Activated CD8-positive, alpha-beta T cell treated with anti-CD3 and anti-CD28 coated beads for 36 hours (primary cell): ENCODE measurements around the gene CHD9. TPM values are rescaled to one million over a fixed set of nuclear protein-coding genes. Genes with fewer than 3 reads are reported as not detected.

ENCODE experiments used
- ATAC-seq: fragments of 200-7000 bp; cut with Tn5 transposase; one replicate; pipeline ENCODE4 v1.10.0; 2021; ENCODE audit warnings: mild to moderate bottlenecking, moderate library complexity
- CTCF ChIA-PET: fragments of 350-600 bp; sonication (Branson Sonifier 250); formaldehyde crosslinking; loops from one replicate; lab custom pipeline; 2021; ENCODE audit warnings: antibody characterized with exemption; lab: Charles Lee
- POLR2A ChIA-PET: fragments of 350-600 bp; sonication (Branson Sonifier 250); formaldehyde crosslinking; loops from one replicate; lab custom pipeline; 2021; ENCODE audit warnings: antibody characterized with exemption; lab: Charles Lee
- DNase-seq: peaks from one replicate; pipeline ENCODE4 v3.0.0-alpha.2; 2020
- H3K27ac Mint-ChIP-seq: one replicate; pipeline ENCODE4 v1.8.0; 2021; ENCODE audit warnings: mild to moderate bottlenecking, mixed read lengths
- H3K27me3 Mint-ChIP-seq: one replicate; pipeline ENCODE4 v1.8.0; 2021; ENCODE audit warnings: mixed read lengths
- H3K36me3 Mint-ChIP-seq: one replicate; pipeline ENCODE4 v1.8.0; 2021; ENCODE audit warnings: low read depth, mixed read lengths
- H3K4me1 Mint-ChIP-seq: one replicate; pipeline ENCODE4 v1.8.0; 2021; ENCODE audit warnings: low read depth, mixed read lengths
- H3K4me3 Mint-ChIP-seq: one replicate; pipeline ENCODE4 v1.8.0; 2021; ENCODE audit warnings: mild to moderate bottlenecking, moderate library complexity, mixed read lengths
- H3K9me3 Mint-ChIP-seq: one replicate; pipeline ENCODE4 v1.8.0; 2021; ENCODE audit warnings: mixed read lengths
- intact Hi-C: fragments of 100-400 bp; cut with micrococcal nuclease; formaldehyde crosslinking; loops from one replicate; pipeline ENCODE4 v1.10.0; 2022
- total RNA-seq, 2 experiments: library from RNA; stranded (reverse); gene quantifications; one replicate each; pipeline ENCODE4 v1.2.3, GENCODE V29; 2021
- TF ChIP-seq, protein P1 (sequence below): fragments of 200-600 bp; IDR thresholded peaks from one replicate; pipeline ENCODE4 v1.8.0; 2022; ENCODE audit warnings: antibody characterized with exemption, mild to moderate bottlenecking

CHD9 gene
- total RNA-seq, 2 experiments from 2014 or later, result 13.8 to 16.3 TPM

DNA sequence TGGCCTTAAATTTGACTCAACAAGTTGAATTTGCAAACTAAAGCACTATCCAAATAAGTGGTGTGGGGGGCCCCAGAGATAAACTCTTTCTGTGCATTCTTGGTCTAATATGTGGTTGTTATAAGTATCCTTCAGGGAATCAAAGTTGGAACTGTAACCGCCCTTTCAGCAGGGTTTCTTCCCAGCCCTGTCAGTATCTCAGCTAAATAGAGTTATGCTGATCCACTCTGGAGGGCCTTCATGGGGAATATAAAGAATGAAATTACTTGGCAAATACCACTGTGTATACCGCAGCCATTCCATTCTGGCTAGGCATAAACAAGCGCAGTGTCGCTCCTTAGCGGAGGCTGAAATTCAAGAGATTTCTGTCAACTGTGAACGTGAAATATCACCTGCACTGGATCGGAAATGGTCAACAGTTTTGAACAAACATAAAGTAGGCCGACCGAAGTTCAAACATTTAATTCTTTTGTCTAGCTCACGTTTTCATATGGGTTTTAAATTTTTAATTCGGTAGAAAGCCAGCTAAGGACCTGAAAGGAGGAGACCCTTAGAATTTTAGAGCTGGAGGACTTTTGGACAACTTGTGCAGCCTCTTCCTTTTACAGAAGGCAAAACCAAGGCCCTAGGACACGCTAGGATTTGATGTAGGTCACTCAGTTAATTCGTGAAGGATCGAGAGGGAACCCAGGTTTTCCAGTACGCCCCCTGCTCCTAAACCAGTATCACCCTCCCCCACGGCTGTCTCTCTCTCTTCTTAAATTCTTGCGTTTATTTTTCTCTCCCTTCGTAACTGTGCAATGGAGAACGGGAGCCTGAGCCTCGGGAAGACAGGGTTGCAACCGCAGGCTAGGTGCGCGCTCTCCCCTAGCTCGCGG, 74.7 kb downstream of the CHD9 start:
- Mint-ChIP-seq H3K4me1 (peaks cover 16% of the 10 kb centered on the region), H3K9me3 (no peaks in the 10 kb centered on the region), H3K27ac (no peak overlapping the region), H3K4me3 (peak overlapping the region; percentile 70), H3K27me3 (no peaks in the 10 kb centered on the region), H3K36me3 (peaks cover 3% of the 10 kb centered on the region)
- ChIA-PET POLR2A (no interaction called here), CTCF (interaction anchor here (0.7 to 2.1 kb wide), 7 partner anchors 8 to 78 kb away, joined by 3 to 19 read pairs (median 5); partner anchors contain the start of gene CHD9)
- TF ChIP-seq, protein P1, sequence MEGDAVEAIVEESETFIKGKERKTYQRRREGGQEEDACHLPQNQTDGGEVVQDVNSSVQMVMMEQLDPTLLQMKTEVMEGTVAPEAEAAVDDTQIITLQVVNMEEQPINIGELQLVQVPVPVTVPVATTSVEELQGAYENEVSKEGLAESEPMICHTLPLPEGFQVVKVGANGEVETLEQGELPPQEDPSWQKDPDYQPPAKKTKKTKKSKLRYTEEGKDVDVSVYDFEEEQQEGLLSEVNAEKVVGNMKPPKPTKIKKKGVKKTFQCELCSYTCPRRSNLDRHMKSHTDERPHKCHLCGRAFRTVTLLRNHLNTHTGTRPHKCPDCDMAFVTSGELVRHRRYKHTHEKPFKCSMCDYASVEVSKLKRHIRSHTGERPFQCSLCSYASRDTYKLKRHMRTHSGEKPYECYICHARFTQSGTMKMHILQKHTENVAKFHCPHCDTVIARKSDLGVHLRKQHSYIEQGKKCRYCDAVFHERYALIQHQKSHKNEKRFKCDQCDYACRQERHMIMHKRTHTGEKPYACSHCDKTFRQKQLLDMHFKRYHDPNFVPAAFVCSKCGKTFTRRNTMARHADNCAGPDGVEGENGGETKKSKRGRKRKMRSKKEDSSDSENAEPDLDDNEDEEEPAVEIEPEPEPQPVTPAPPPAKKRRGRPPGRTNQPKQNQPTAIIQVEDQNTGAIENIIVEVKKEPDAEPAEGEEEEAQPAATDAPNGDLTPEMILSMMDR, result no peak
- intact Hi-C loops, result loop anchor here (5.0 kb wide), 1 partner anchor 72 kb away; no protein-coding TSS in a partner anchor
- DNase-seq, result no peak
- no peak for ATAC-seq

DNA sequence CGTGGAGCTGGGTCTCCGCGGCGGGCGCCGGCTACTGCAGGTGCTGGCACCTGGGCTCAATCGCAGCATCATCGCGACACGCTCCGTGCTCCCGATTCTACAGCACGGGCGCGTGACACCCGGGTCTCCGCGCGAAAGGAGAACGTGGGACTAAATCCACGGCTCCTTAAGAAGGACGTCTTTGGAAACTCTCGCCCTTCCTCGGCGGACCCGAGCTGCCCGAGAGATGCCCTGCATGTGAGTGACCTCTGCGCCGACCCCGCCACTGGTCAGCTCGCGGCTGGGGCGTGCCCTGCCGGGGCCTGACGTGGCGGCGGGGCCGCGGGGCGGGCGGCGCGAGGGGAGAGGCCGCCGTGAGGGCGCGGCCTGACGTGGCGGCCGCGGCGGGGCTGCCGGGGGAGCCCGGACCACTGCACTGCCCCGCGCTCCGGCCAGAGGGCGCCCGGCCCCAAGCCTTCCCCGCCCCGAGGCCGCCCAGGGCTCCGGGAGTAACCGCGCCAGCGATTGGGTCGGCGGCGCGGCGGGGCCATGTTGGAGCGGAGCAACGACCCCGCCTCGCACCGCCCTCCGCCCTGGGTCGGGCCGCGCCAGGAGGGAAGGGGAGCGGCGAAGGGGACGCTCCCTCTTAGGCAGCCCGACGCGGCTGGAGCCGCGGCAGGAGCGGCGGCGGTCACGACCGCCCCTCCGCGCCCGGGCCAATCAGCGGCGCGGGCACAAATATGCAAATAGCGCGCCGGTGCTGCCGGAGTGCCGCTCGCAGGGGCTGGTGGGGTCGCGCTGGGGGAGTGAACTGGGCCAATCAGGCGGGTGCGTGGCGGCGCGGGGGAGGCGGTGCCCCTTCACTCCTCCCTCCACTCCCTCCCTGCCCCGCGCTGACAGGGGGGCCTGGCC, 75.6 kb downstream of the CHD9 start:
- TF ChIP-seq, protein P1, result peak; percentile 28
- ChIA-PET POLR2A (no interaction called here), CTCF (interaction anchor here (0.7 to 2.1 kb wide), 7 partner anchors 9 to 77 kb away, joined by 3 to 19 read pairs (median 5); partner anchors contain the start of gene CHD9)
- peak overlapping the region; percentile 70 for H3K4me3 Mint-ChIP-seq
- H3K27ac Mint-ChIP-seq, result peak overlapping the region; percentile 67
- peaks cover 3% of the 10 kb centered on the region for H3K36me3 Mint-ChIP-seq
- DNase-seq (peak; percentile 94), ATAC-seq (peak; percentile 90)
- intact Hi-C loops, result loop anchor here (5.0 kb wide), 1 partner anchor 73 kb away; no protein-coding TSS in a partner anchor
- no peaks in the 10 kb centered on the region for H3K27me3 Mint-ChIP-seq
- H3K9me3 Mint-ChIP-seq, result no peaks in the 10 kb centered on the region
- H3K4me1 Mint-ChIP-seq, result peaks cover 22% of the 10 kb centered on the region

DNA sequence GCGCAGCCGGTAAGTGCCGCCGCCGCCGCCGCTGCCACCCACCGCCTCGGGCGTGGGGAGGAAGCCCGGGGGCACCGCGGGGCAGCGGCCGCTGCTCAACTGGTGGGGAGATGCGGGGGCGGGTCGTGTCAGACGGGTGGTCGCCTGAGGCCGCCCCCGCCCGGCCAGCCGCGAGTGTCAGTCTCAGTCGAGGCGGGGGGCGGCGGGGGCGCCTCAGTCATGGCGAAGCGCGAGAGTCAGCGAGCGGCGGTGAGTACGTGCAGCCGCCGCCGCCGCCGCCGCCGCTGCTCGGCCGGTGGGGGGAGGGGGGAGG, 76.2 kb downstream of the CHD9 start:
- Mint-ChIP-seq H3K27ac (no peak overlapping the region), H3K4me1 (peaks cover 23% of the 10 kb centered on the region), H3K9me3 (no peaks in the 10 kb centered on the region), H3K36me3 (peaks cover 3% of the 10 kb centered on the region), H3K27me3 (no peaks in the 10 kb centered on the region), H3K4me3 (peak overlapping the region; percentile 57)
- DNase-seq (no peak), ATAC-seq (peak; percentile 1)
- intact Hi-C loops, result loop anchor here (5.0 kb wide), 1 partner anchor 74 kb away; no protein-coding TSS in a partner anchor
- TF ChIP-seq, protein P1, result no peak
- POLR2A ChIA-PET, result no interaction called here
- CTCF ChIA-PET, result no interaction called here

DNA sequence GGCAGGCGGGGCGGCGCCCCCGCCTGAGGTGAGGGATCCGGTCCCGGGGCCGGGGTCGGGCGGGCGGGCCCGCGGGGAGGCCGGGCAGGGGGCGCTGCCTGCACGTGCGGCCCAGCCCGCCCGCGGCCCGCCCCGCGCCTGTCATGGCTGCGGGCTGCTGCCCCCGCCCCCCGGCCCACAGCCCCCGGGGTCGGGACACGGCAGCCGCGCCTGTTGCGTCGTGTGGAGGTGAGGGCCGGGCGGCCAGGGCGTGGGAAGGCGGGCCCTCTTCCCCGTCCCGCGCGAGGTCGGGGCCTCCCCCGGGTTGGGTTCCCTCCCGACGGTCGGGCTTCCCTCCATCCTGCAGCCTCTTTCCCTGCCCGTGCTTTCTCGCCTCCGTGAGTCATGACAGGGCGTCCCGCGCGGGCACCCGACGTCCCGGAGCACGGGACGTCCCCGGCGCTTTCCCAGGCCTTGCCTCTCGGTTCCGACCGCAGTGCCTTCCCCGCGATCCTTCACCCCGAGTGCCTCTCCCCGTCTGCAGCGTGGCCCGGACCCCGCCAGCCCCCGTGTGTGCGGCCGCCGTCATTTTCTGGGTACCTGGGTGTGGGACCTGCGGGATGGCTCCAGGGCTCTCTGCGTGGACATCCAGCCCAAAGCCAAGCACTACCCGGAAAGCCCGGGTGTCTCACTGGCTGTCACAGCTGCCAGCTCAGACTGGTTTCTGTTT, 76.7 kb downstream of the CHD9 start:
- intact Hi-C loops, result loop anchor here (5.0 kb wide), 1 partner anchor 74 kb away; no protein-coding TSS in a partner anchor
- POLR2A ChIA-PET, result interaction anchor here (1.6 kb wide), 1 partner anchor 33 kb away, joined by 5 read pairs; no protein-coding TSS in a partner anchor

More for the DNA sequence above, 76.7 kb downstream of the CHD9 start:
- Mint-ChIP-seq H3K4me3 (peak overlapping the region; percentile 81), H3K4me1 (peaks cover 22% of the 10 kb centered on the region), H3K36me3 (peaks cover 3% of the 10 kb centered on the region), H3K9me3 (no peaks in the 10 kb centered on the region), H3K27me3 (no peaks in the 10 kb centered on the region), H3K27ac (peak overlapping the region; percentile 89)
- CTCF ChIA-PET, result interaction anchor here (1.1 kb wide), 1 partner anchor 32 kb away, joined by 3 read pairs; no protein-coding TSS in a partner anchor
- peak; percentile 66 for DNase-seq
- peak; percentile 8 for ATAC-seq
- TF ChIP-seq, protein P1, result no peak
